H1 (cell line): ENCODE results near the gene MRPL40. TPM values are rescaled to one million over a fixed set of nuclear protein-coding genes. Genes with fewer than 3 reads are reported as not detected.

ENCODE experiments used
- CTCF ChIA-PET: fragments of 300-600 bp; sonication (Branson Sonifier 250); formaldehyde crosslinking; loops from one replicate; lab custom pipeline; 2021; ENCODE audit not compliant: partially characterized antibody; lab: Charles Lee
- POLR2A ChIA-PET: fragments of 300-600 bp; sonication (Branson Sonifier 250); formaldehyde crosslinking; loops from one replicate; lab custom pipeline; 2021; ENCODE audit warnings: inconsistent platforms; ENCODE audit not compliant: partially characterized antibody; lab: Charles Lee
- DNase-seq, 2 experiments: peaks; one replicate each; pipeline versions ENCODE4 v3.0.0 to v3.0.0-alpha.2; 2010 to 2022; ENCODE audit warnings: low spot score in 2 of 2, low read depth in 1 of 2, mixed read lengths in 1 of 2
- FAIRE-seq: peaks from 2 replicates; lab custom pipeline; 2011; peaks lifted over from hg19 to GRCh38; lab: Jason Lieb, UNC
- H2AFZ ChIP-seq: 2 replicates; pipeline ENCODE4 v1.8.1; 2012; ENCODE audit warnings: low read length, inconsistent platforms
- H2AK5ac ChIP-seq: 2 replicates; pipeline ENCODE4 v1.6.1; 2013; ENCODE audit warnings: low read depth, low read length
- H2BK120ac ChIP-seq: replicated peaks from 2 replicates; pipeline ENCODE3; 2013; ENCODE audit warnings: low read depth, low read length, inconsistent platforms
- H2BK12ac ChIP-seq: 2 replicates; pipeline ENCODE4 v1.6.1; 2013; ENCODE audit warnings: low read depth, low read length
- H2BK15ac ChIP-seq: 2 replicates; pipeline ENCODE4 v1.6.1; 2013; ENCODE audit warnings: low read length
- H2BK20ac ChIP-seq: 2 replicates; pipeline ENCODE4 v1.6.1; 2013; ENCODE audit warnings: low read length
- H2BK5ac ChIP-seq: 2 replicates; pipeline ENCODE4 v1.6.1; 2013; ENCODE audit warnings: low read depth, low read length
- H3K14ac ChIP-seq: 2 replicates; pipeline ENCODE4 v1.6.1; 2013; ENCODE audit warnings: inconsistent platforms; ENCODE audit not compliant: insufficient read length
- H3K18ac ChIP-seq: 2 replicates; pipeline ENCODE4 v1.6.1; 2013; ENCODE audit warnings: low read length; ENCODE audit errors: extremely low read depth
- H3K23ac ChIP-seq: 2 replicates; pipeline ENCODE4 v1.6.1; 2013; ENCODE audit warnings: inconsistent platforms; ENCODE audit not compliant: insufficient read length
- H3K23me2 ChIP-seq: 2 replicates; pipeline ENCODE4 v1.6.1; 2013; ENCODE audit warnings: low read depth, low read length
- H3K27ac ChIP-seq: 2 replicates; pipeline ENCODE4 v1.6.1; 2011; ENCODE audit warnings: low read depth, low read length, inconsistent platforms
- H3K27me3 ChIP-seq, 4 experiments: replicated peaks in 1 of 4; 1 replicate in 1 of 4; 2 replicates in 3 of 4; pipeline versions ENCODE4 v1.6.1 to v1.8.1; 2011 to 2013; ENCODE audit warnings: low read length in 3 of 4, mild to moderate bottlenecking in 3 of 4, inconsistent platforms in 2 of 4, mixed read lengths in 2 of 4, moderate library complexity in 1 of 4; ENCODE audit not compliant: control insufficient read depth in 3 of 4, insufficient read depth in 3 of 4; ENCODE audit errors: extremely low read depth in 1 of 4
- H3K36me3 ChIP-seq, 4 experiments: 2 replicates each; pipeline versions ENCODE4 v1.6.1 to v1.8.1; 2011 to 2013; ENCODE audit warnings: mild to moderate bottlenecking in 4 of 4, low read length in 3 of 4, moderate library complexity in 2 of 4, control low read depth in 1 of 4, inconsistent platforms in 1 of 4; ENCODE audit not compliant: insufficient read depth in 4 of 4, control insufficient read depth in 2 of 4
- H3K4ac ChIP-seq: replicated peaks from 2 replicates; pipeline ENCODE3; 2013; ENCODE audit warnings: low read length, low read depth, mixed read lengths, inconsistent platforms; ENCODE audit not compliant: insufficient read length
- H3K4me1 ChIP-seq, 4 experiments: replicated peaks in 1 of 4; 1 replicate in 1 of 4; 2 replicates in 3 of 4; pipeline versions ENCODE4 v1.6.1 to v1.8.1; 2011 to 2013; ENCODE audit warnings: low read length in 3 of 4, inconsistent platforms in 2 of 4, mixed read lengths in 1 of 4; ENCODE audit not compliant: insufficient read depth in 4 of 4, control insufficient read depth in 3 of 4
- H3K4me2 ChIP-seq, 2 experiments: 2 replicates each; pipeline versions ENCODE4 v1.6.1 to v1.8.1; 2011 to 2013; ENCODE audit warnings: low read depth in 2 of 2, low read length in 2 of 2, control low read depth in 1 of 2, inconsistent platforms in 1 of 2, mild to moderate bottlenecking in 1 of 2; ENCODE audit not compliant: insufficient read depth in 1 of 2
- H3K4me3 ChIP-seq, 4 experiments: fragments of 200-600, 300-600 bp in 1 of 4; sonication (generic), shearing (Covaris generic), sonication (Bioruptor Twin) in 1 of 4; 2 replicates each; pipeline versions ENCODE4 v1.5.1 to v1.8.1; 2011 to 2016; ENCODE audit warnings: low read length in 4 of 4, low read depth in 3 of 4, control low read depth in 2 of 4, inconsistent platforms in 2 of 4, mild to moderate bottlenecking in 2 of 4, mixed read lengths in 1 of 4, moderate library complexity in 1 of 4; ENCODE audit not compliant: insufficient read depth in 2 of 4; ENCODE audit errors: extremely low read depth in 1 of 4
- H3K56ac ChIP-seq: replicated peaks from 2 replicates; pipeline ENCODE3; 2013; ENCODE audit warnings: low read depth, mild to moderate bottlenecking, mixed read lengths, low read length, inconsistent platforms; ENCODE audit not compliant: insufficient read length
- H3K79me1 ChIP-seq: 2 replicates; pipeline ENCODE4 v1.6.1; 2013; ENCODE audit warnings: low read depth, low read length, control low read depth
- H3K79me2 ChIP-seq, 2 experiments: 2 replicates each; pipeline versions ENCODE4 v1.6.1 to v1.8.1; 2012 to 2013; ENCODE audit warnings: low read length in 2 of 2, mild to moderate bottlenecking in 2 of 2, inconsistent platforms in 1 of 2; ENCODE audit not compliant: insufficient read depth in 2 of 2, control insufficient read depth in 1 of 2
- H3K9ac ChIP-seq, 4 experiments: replicated peaks in 1 of 4; 1 replicate in 1 of 4; 2 replicates in 3 of 4; pipeline versions ENCODE4 v1.6.1 to v1.8.1; 2011 to 2013; ENCODE audit warnings: low read depth in 3 of 4, low read length in 3 of 4, control low read depth in 2 of 4, mild to moderate bottlenecking in 2 of 4, moderate library complexity in 2 of 4, inconsistent platforms in 1 of 4; ENCODE audit errors: extremely low read depth in 1 of 4
- H3K9me3 ChIP-seq, 2 experiments: 2 replicates each; pipeline versions ENCODE4 v1.6.1 to v1.8.1; 2012 to 2013; ENCODE audit warnings: mild to moderate bottlenecking in 2 of 2, moderate library complexity in 2 of 2, control low read depth in 1 of 2, inconsistent platforms in 1 of 2, low read depth in 1 of 2, low read length in 1 of 2, mixed read lengths in 1 of 2; ENCODE audit not compliant: insufficient read depth in 2 of 2
- H4K20me1 ChIP-seq, 2 experiments: replicated peaks in 1 of 2; 2 replicates each; pipeline versions ENCODE3 to v1.8.1; 2011 to 2013; ENCODE audit warnings: inconsistent platforms in 2 of 2, low read length in 2 of 2, mild to moderate bottlenecking in 1 of 2; ENCODE audit not compliant: insufficient read depth in 2 of 2, control insufficient read depth in 1 of 2
- H4K5ac ChIP-seq: 2 replicates; pipeline ENCODE4 v1.6.1; 2013; ENCODE audit warnings: low read length, low read depth, mixed read lengths, inconsistent platforms; ENCODE audit not compliant: insufficient read length
- H4K8ac ChIP-seq: 2 replicates; pipeline ENCODE4 v1.8.0; 2013; ENCODE audit warnings: mild to moderate bottlenecking, moderate library complexity, low read length, inconsistent platforms; ENCODE audit not compliant: insufficient read depth; ENCODE audit errors: extremely low read depth
- H4K91ac ChIP-seq: replicated peaks from 2 replicates; pipeline ENCODE3; 2013; ENCODE audit warnings: low read length, mixed read lengths, inconsistent platforms; ENCODE audit not compliant: insufficient read length
- ASH2L ChIP-seq: fragments of 200-600, 300-600 bp; sonication (generic); IDR thresholded peaks from one replicate; pipeline ENCODE4 v1.7.1; 2017; ENCODE audit warnings: low read length
- CREB1 ChIP-seq: IDR thresholded peaks from 2 replicates; pipeline ENCODE4 v1.6.1; 2012; ENCODE audit warnings: inconsistent platforms
- GABPA ChIP-seq: IDR thresholded peaks from 2 replicates; pipeline ENCODE4 v1.6.1; 2011; ENCODE audit warnings: mild to moderate bottlenecking, low read length, moderate library complexity, borderline replicate concordance; ENCODE audit not compliant: insufficient read depth
- GTF2F1 ChIP-seq: IDR thresholded peaks from 2 replicates; pipeline ENCODE4 v1.6.1; 2012; ENCODE audit warnings: low read depth, low read length, improper control_type of control experiment, borderline replicate concordance
- JUN ChIP-seq: IDR thresholded peaks from 2 replicates; pipeline ENCODE4 v1.6.1; 2011; ENCODE audit warnings: low read depth, mild to moderate bottlenecking, improper control_type of control experiment, low read length
- KDM5A ChIP-seq: fragments of 200-600 bp; IDR thresholded peaks from 2 replicates; pipeline ENCODE4 v1.7.1; 2012; ENCODE audit warnings: mild to moderate bottlenecking, low read length, inconsistent platforms, mixed read lengths
- NANOG ChIP-seq: IDR thresholded peaks from 2 replicates; pipeline ENCODE4 v1.6.1; 2011; ENCODE audit warnings: low read length, low read depth, mild to moderate bottlenecking, inconsistent platforms; ENCODE audit not compliant: insufficient read depth, poor library complexity, severe bottlenecking
- POLR2A ChIP-seq, 2 experiments: IDR thresholded peaks; 1 replicate in 1 of 2; 2 replicates in 1 of 2; pipeline ENCODE4 v1.6.1; 2011; ENCODE audit warnings: low read depth in 2 of 2, low read length in 2 of 2, mild to moderate bottlenecking in 2 of 2; ENCODE audit errors: control extremely low read depth in 1 of 2
- SIRT6 ChIP-seq: IDR thresholded peaks from one replicate; pipeline ENCODE4 v1.7.1; 2012; ENCODE audit warnings: low read length, inconsistent platforms
- SUZ12 ChIP-seq: fragments of 200-600 bp; sonication (generic); IDR thresholded peaks from 2 replicates; pipeline ENCODE4 v1.6.1; 2012; ENCODE audit warnings: mild to moderate bottlenecking, inconsistent platforms, low read length, moderate library complexity, mixed read lengths
- TAF1 ChIP-seq: IDR thresholded peaks from 2 replicates; pipeline ENCODE4 v1.6.1; 2011; ENCODE audit warnings: mild to moderate bottlenecking, low read depth, low read length
- TCF12 ChIP-seq: IDR thresholded peaks from 2 replicates; pipeline ENCODE4 v1.6.1; 2011; ENCODE audit warnings: low read depth, mild to moderate bottlenecking, low read length
- TEAD4 ChIP-seq: IDR thresholded peaks from 2 replicates; pipeline ENCODE4 v1.6.1; 2012; ENCODE audit warnings: low read depth, low read length, inconsistent platforms, mixed read lengths
- YY1 ChIP-seq: IDR thresholded peaks from 2 replicates; pipeline ENCODE4 v1.6.1; 2011; ENCODE audit warnings: low read depth, mild to moderate bottlenecking, low read length
- WGBS, 2 experiments: shearing (Covaris generic) in 1 of 2; methylation state at CpG; one replicate each; pipeline versions ENCODE4 v1.1.6 to v1.1.7; 2013 to 2015; ENCODE audit warnings: low lambda C conversion rate in 2 of 2, mixed read lengths in 2 of 2, inconsistent platforms in 1 of 2, low coverage in 1 of 2, missing lambda C conversion rate in 1 of 2; ENCODE audit not compliant: insufficient replicate concordance in 2 of 2, insufficient coverage in 1 of 2, insufficient read length in 1 of 2; ENCODE audit errors: extremely low coverage in 1 of 2, missing lambda C conversion rate in 1 of 2; 5-methylcytosine and 5-hydroxymethylcytosine counted together
- polyA plus RNA-seq, 7 experiments: library from polyadenylated mRNA; depleted of rRNA in 3 of 7; stranded (reverse) in 5 of 7; unstranded in 2 of 7; fragments of >200 nt in 5 of 7; fragments of 200-250 nt in 2 of 7; gene quantifications; 1 replicate in 5 of 7; 2 replicates in 1 of 7; 4 replicates in 1 of 7; pipeline versions ENCODE4 v1.2.1 to v1.2.3, GENCODE V29; 2011 to 2013; ENCODE audit warnings: missing spikeins in 2 of 7, mixed read lengths in 2 of 7
- total RNA-seq: library from RNA; stranded (reverse); fragmentation: NEBNext Ultra II Directional; extraction: Animal tissue kit (Norgen Biotek cat#: 25700); gene quantifications from 2 replicates; pipeline ENCODE4 v1.2.1, GENCODE V29; 2021

The MRPL40 gene
- total and polyA plus RNA-seq, 2 of the 8 experiments (the other 6 are each of a cell fraction or from before 2014, with no cell fraction given), result 12.4 to 14.5 TPM

- no peak overlapping the region for H2BK5ac ChIP-seq
- H3K9ac ChIP-seq, result no peak overlapping the region
- H2AFZ ChIP-seq, result no peak overlapping the region
- TF ChIP-seq GABPA (no peak), CREB1 (no peak), NANOG (no peak), ASH2L (no peak), JUN (no peak), POLR2A (IDR thresholded peaks at IDR 0.05; ENCODE audit: control extremely low read depth in 1 of 2, low read depth in 2 of 2, low read length in 2 of 2) (no peak), TEAD4 (no peak), TCF12 (no peak), TAF1 (no peak), GTF2F1 (no peak), SUZ12 (no peak), SIRT6 (no peak), YY1 (no peak), KDM5A (no peak)
- peaks cover 0 to 8% of the 10 kb centered on the region in 2 experiments for H4K20me1 ChIP-seq
- ChIA-PET POLR2A (interaction anchor here (1.1 to 1.6 kb wide), 3 partner anchors 10 to 62 kb away, joined by 3 to 7 read pairs (median 4); partner anchors contain the start of gene CDC45), CTCF (interaction anchor here (1.3 to 4.7 kb wide), 2 partner anchors 18 to 176 kb away, joined by 4 to 19 read pairs; no protein-coding TSS in a partner anchor)
- H3K23ac ChIP-seq, result no peak overlapping the region
- H3K9me3 ChIP-seq, result no peaks in the 10 kb centered on the region
- no peaks in the 10 kb centered on the region for H3K23me2 ChIP-seq
- H3K79me1 ChIP-seq, result no peaks in the 10 kb centered on the region; the same call in 1 of the 2 replicates
- H3K56ac ChIP-seq, result no peak overlapping the region
- no peak overlapping the region for H2BK15ac ChIP-seq
- no peak overlapping the region for H3K27ac ChIP-seq
- no peak overlapping the region for H2AK5ac ChIP-seq
- H3K4ac ChIP-seq, result no peak overlapping the region
- H3K27me3 ChIP-seq, result no peaks in the 10 kb centered on the region
- H2BK12ac ChIP-seq, result no peak overlapping the region
- peaks cover 9 to 68% (median 40%) of the 10 kb centered on the region in 4 experiments for H3K36me3 ChIP-seq
- H4K8ac ChIP-seq, result no peak overlapping the region
- no peak overlapping the region for H2BK20ac ChIP-seq
- no peak overlapping the region for H3K4me2 ChIP-seq
- H3K4me1 ChIP-seq, result no peaks in the 10 kb centered on the region
- H3K4me3 ChIP-seq, result no peak overlapping the region
- no peak overlapping the region for H2BK120ac ChIP-seq
- H3K14ac ChIP-seq, result no peak overlapping the region
- H3K79me2 ChIP-seq, result no peaks in the 10 kb centered on the region
- H4K5ac ChIP-seq, result no peak overlapping the region
- no peak overlapping the region for H4K91ac ChIP-seq
- no peak overlapping the region for H3K18ac ChIP-seq
- 86% methylated on average over 10 of the region's 10 CpGs; no CpG with 5 or more reads in 1 of the 2 experiments for WGBS, 2 experiments
- no peak for FAIRE-seq
- DNase-seq, result no peak
Observed at GRCh38 chr22:19456541-19456940, 24.2 kb downstream of the MRPL40 start.
